ENCODE measurements around the gene NTN1. TPM values are rescaled to one million over a fixed set of nuclear protein-coding genes. Genes with fewer than 3 reads are reported as not detected.
A peak's percentile ranks its signal among the peaks of the same experiment; 100 is the strongest.

Gene NTN1
- total RNA-seq, 2 experiments from 2014 or later = 0.29 to 0.31 TPM

DNA sequence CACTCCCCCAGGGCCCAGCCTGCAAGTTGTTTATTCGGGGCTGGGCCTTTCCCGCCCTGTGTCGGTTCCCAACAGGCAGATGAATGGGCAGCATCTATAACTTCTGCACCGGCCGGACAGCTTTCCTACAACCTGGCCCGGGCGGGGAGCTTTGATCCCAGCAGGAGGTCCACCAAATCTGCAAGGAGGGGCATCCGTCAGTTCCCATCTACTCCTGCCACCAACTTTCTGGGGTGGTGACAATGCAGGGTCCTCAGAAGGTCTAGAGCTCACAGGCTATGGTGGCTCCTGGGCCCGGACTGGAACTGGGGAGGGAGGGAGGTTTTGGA, 211.9 kb downstream of the NTN1 start:
- ChIA-PET POLR2A (no interaction called here), CTCF (no interaction called here)
- Mint-ChIP-seq H3K36me3 (no peaks in the 10 kb centered on the region), H3K4me1 (ENCODE audit: low read depth) (peaks cover 6% of the 10 kb centered on the region), H3K27me3 (peaks cover 1% of the 10 kb centered on the region), H3K27ac (no peak overlapping the region), H3K9me3 (peaks cover 6% of the 10 kb centered on the region), H3K4me3 (no peak overlapping the region)
- intact Hi-C loops (cut with micrococcal nuclease) = no loop called here
- DNase-seq = no peak

DNA sequence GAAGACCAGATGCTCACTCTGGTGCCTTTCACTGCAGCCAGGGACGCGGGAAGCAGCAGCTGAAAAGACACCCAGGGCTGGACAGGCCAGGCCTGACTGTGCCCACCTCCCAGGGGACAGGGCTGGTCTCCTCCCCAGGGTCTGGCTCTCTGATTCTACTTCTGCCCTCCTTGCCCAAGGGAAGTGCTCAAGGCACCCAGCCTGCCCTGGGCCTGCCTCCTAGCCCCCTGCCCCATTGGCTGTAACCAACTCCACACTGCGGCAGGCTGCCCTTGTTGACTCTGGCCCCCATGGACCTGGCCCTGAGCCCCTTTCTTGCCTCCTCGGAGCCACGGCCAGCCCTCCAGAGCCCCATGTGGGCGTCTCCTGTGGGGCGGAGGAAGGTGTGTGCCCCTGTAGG, 212.5 kb downstream of the NTN1 start:
- no peak for DNase-seq
- H3K36me3 Mint-ChIP-seq = peaks cover 1% of the 10 kb centered on the region
- H3K4me3 Mint-ChIP-seq = no peak overlapping the region
- intact Hi-C loops (cut with micrococcal nuclease) = no loop called here
- CTCF ChIA-PET = no interaction called here
- H3K9me3 Mint-ChIP-seq = peaks cover 6% of the 10 kb centered on the region
- H3K27ac Mint-ChIP-seq = no peak overlapping the region
- peaks cover 1% of the 10 kb centered on the region for H3K27me3 Mint-ChIP-seq
- H3K4me1 Mint-ChIP-seq (ENCODE audit: low read depth) = peaks cover 8% of the 10 kb centered on the region
- POLR2A ChIA-PET = no interaction called here

DNA sequence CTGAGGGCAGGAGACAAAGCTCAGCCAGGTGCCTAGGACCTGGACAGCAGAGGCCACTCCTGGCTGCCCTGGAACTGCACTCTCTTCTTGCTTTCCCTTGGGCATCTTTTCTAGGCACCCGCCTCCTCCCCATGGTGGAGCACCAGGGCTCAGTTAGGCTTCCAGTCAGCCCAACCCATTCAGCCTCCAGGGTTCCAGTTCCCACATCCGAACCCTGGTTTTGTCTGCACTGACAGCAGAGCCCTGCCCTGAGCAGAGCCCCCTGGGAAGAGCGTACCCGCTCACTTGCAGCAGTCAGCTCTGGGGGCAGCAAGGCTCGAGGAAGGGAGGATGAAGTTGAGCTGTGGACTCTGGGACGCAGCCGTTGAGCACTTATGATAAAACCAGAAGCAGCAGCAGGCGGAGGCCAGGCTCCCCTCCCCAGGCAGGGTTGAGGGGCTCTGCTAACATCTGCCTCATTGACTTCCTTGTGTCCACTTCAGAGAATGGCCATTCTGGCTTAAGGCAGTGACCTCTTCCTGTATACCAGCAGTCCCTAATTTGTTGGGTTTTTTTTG, 213.2 kb downstream of the NTN1 start:
- ChIA-PET POLR2A (no interaction called here), CTCF (no interaction called here)
- H3K27me3 Mint-ChIP-seq = peaks cover 1% of the 10 kb centered on the region
- H3K9me3 Mint-ChIP-seq = peaks cover 6% of the 10 kb centered on the region
- H3K27ac Mint-ChIP-seq = no peak overlapping the region
- H3K36me3 Mint-ChIP-seq = peaks cover 2% of the 10 kb centered on the region
- peaks cover 15% of the 10 kb centered on the region for H3K4me1 Mint-ChIP-seq (ENCODE audit: low read depth)
- no peak for DNase-seq
- H3K4me3 Mint-ChIP-seq = no peak overlapping the region
- intact Hi-C loops (cut with micrococcal nuclease) = no loop called here

DNA sequence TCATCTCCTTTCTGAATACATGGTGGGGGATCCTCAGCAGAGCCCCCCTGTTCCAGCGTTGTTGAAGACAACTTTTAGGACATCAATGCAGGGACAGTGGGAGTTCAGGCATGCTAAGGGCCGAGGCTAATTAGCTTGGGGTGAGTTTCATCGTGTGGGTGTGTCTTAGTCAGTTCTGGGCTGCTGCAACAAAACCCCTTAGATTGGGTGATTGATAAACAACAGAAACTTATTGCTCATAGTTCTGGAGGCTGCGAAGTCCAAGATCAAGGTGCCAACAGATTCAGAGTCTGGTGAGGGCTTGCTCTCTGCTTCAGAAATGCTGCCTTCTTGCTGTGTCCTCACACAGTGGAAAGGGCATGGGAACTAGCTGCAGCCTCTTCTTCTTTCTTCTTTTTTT, 214.0 kb downstream of the NTN1 start:
- Mint-ChIP-seq H3K9me3 (peaks cover 6% of the 10 kb centered on the region), H3K27ac (no peak overlapping the region), H3K4me3 (no peak overlapping the region), H3K27me3 (peaks cover 1% of the 10 kb centered on the region), H3K36me3 (peaks cover 2% of the 10 kb centered on the region), H3K4me1 (ENCODE audit: low read depth) (peaks cover 18% of the 10 kb centered on the region)
- DNase-seq = no peak
- ChIA-PET POLR2A (interaction anchor here (1.2 kb wide), 1 partner anchor 55 kb away, joined by 3 read pairs; no protein-coding TSS in a partner anchor), CTCF (no interaction called here)
- intact Hi-C loops (cut with micrococcal nuclease) = loop anchor here (5.0 kb wide), 1 partner anchor 268 kb away; the partner anchor contains the start of gene PIK3R5

DNA sequence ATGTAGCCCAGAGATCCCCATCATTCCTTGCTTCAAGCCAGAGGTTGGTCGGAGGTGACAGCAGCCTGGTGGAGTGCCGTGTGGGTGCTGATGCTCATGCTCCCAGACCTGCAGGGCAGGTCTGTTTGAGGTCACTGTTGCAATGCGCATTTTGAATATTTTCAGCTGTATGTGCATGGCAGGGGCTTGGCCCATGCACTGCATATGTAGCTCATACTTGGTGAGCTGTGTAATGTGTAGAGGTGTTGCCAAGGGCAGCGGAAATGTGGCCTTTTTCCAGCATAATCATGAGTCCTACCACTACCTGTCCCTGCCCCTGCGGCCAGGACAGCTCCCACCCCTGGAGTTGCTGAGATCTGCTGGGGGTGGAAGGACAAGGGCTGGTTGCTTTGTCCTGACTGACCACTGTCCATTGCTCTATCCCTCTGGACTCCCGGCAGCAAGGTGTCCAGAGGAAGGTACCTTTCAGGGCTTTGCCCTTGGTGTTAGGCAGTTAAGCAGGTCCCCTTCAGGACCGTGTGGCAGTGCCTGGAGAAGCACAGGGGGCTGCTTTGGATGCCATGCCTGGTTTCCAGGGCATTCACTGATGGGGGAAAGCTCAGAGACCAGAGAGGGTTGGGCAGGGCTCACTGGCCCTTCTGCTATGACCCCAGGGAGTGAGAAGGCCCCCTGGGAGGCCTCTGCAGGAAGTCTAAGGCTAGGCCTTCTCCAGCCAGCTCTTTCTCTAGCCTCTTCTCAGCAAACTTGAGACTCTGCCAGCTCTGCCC, 215.2 kb downstream of the NTN1 start:
- Mint-ChIP-seq H3K4me1 (ENCODE audit: low read depth) (peaks cover 20% of the 10 kb centered on the region), H3K27ac (no peak overlapping the region), H3K9me3 (peaks cover 6% of the 10 kb centered on the region), H3K4me3 (no peak overlapping the region), H3K27me3 (peaks cover 1% of the 10 kb centered on the region), H3K36me3 (peaks cover 2% of the 10 kb centered on the region)
- intact Hi-C loops (cut with micrococcal nuclease) = loop anchor here (5.0 kb wide), 1 partner anchor 269 kb away; the partner anchor contains the start of gene PIK3R5
- ChIA-PET POLR2A (no interaction called here), CTCF (no interaction called here)
- DNase-seq = no peak

DNA sequence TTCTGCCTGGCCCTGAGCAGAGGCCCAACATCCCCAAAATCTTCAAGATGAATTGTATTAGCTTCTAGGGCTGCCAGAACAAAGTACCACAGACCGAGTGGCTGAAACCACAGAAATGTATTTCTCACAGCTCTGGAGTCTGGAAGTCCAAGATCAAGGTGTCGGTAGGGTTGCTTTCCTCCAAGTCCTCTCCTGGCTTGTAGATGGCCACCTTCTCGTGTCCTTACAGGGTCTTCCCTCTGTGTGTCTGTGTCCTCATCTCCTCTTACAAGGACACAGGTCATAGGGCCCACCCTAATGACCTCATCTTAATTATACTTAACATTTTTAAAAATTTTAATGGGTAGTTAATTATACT, 215.7 kb downstream of the NTN1 start:
- peaks cover 1% of the 10 kb centered on the region for H3K27me3 Mint-ChIP-seq
- CTCF ChIA-PET = no interaction called here
- peaks cover 2% of the 10 kb centered on the region for H3K36me3 Mint-ChIP-seq
- H3K9me3 Mint-ChIP-seq = peaks cover 6% of the 10 kb centered on the region
- DNase-seq = no peak
- H3K27ac Mint-ChIP-seq = no peak overlapping the region
- POLR2A ChIA-PET = no interaction called here
- H3K4me3 Mint-ChIP-seq = no peak overlapping the region
- intact Hi-C loops (cut with micrococcal nuclease) = loop anchor here (5.0 kb wide), 1 partner anchor 270 kb away; the partner anchor contains the start of gene PIK3R5
- peaks cover 20% of the 10 kb centered on the region for H3K4me1 Mint-ChIP-seq (ENCODE audit: low read depth)

DNA sequence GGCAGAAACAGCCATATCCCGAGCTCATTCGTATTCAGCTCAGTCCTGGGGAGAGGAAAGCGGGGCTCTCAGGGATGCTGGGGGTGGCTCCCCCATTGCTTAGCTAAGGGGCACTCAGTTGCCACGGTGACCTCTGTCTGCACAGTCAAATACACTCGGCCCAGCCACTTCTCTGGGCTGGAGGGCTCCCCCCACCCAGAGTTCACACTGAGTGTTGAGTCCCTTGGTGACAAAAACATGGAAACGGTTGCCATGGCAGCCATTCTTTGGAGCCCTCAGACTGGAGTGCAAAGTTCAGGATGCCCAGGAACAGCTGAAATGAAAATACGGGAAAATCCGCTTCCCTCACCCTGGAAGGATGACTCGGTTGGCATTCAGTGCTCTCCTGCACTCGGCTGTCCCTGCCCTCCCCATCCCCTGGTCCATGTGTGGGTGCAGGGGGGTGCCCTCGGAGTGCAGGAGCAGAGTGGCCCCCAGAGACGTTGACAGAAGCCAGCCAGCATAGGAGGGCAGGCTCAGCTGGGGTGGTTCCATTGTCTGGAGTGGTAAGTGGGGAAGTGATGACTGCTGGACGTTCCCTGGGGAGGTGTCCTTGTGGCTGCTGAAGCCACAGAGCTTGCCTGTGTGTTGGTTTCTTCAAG, 216.5 kb downstream of the NTN1 start:
- Mint-ChIP-seq H3K4me3 (no peak overlapping the region), H3K9me3 (peaks cover 6% of the 10 kb centered on the region), H3K27me3 (peaks cover 1% of the 10 kb centered on the region), H3K36me3 (peaks cover 2% of the 10 kb centered on the region), H3K4me1 (ENCODE audit: low read depth) (peaks cover 20% of the 10 kb centered on the region), H3K27ac (no peak overlapping the region)
- ChIA-PET CTCF (no interaction called here), POLR2A (no interaction called here)
- intact Hi-C loops (cut with micrococcal nuclease) = loop anchor here (5.0 kb wide), 1 partner anchor 270 kb away; the partner anchor contains the start of gene PIK3R5
- no peak for DNase-seq

DNA sequence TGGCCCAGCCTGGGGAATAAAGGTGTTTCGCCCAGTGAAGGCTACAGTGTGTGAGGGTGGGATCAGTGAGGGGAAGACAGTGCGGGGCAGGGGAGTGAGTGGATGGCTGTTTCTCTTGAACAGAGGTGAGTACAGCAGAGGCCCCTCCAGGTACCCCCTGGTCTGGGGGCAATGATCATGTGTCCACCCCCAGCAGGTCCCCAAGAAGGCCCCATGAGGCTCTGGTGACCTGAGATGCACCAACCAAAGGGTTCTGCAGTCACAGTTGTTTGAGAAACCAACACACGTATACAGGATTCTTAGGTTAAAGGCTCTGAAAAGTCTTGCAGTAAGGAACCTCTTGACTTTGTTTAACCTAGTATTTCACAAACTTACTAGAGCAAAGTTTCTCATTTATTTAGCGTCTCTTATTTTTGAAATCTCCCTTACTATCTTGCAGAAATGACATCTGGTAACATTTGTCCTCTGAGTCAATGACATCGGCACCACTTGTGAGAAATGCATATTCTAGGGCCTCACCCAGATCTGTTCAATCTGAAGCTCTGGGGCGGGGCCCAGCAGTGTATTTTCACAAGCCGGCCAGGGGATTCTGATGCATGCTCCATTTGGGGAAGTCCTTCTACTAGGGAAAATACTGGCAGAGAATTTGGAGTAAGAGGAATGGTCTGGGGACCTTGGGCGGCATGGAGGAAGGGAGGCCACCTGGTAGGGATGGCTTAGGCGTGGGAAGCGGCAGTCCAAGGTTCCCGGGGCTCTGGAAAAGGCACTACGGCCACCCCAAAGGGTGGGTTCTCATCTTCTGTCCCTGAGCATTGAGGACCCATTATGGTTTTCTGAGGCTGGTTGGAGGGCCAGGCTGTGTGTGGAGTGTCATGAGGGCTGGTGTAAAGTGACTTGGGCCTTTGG, 217.3 kb downstream of the NTN1 start:
- no peak overlapping the region for H3K27ac Mint-ChIP-seq
- H3K27me3 Mint-ChIP-seq = peaks cover 1% of the 10 kb centered on the region
- intact Hi-C loops (cut with micrococcal nuclease) = loop anchor here (5.0 kb wide), 1 partner anchor 271 kb away; the partner anchor contains the start of gene PIK3R5
- peak overlapping the region; percentile 74 for H3K4me3 Mint-ChIP-seq
- no peak for DNase-seq
- peaks cover 20% of the 10 kb centered on the region for H3K4me1 Mint-ChIP-seq (ENCODE audit: low read depth)
- ChIA-PET CTCF (no interaction called here), POLR2A (interaction anchor here (1.4 to 1.9 kb wide), 2 partner anchors 14 to 51 kb away, joined by 3 to 7 read pairs; no protein-coding TSS in a partner anchor)
- peaks cover 6% of the 10 kb centered on the region for H3K9me3 Mint-ChIP-seq
- peaks cover 2% of the 10 kb centered on the region for H3K36me3 Mint-ChIP-seq

DNA sequence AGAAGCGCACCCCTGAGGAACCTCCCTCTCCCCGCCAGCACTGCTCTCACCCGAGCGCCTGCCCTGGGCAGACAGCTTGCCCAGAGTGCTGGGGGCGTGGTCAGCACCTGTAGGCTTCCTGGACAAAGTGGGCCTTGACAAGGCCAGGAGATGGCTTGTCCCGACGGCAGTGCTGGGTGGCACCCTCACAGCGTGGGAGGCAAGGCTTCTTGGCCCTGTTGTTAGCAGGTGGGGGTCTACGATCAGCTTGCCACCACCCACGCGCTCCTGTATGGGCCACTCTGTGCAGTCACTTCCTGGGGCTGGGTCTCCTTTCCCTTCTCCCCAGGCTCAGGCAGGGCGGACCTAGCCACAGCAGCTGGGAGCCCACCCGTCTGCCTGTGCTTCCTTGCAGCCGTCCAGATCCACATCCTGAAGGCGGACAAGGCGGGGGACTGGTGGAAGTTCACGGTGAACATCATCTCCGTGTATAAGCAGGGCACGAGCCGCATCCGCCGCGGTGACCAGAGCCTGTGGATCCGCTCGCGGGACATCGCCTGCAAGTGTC, 218.0 kb downstream of the NTN1 start:
- Mint-ChIP-seq H3K36me3 (peaks cover 2% of the 10 kb centered on the region), H3K9me3 (peaks cover 6% of the 10 kb centered on the region), H3K27me3 (peaks cover 1% of the 10 kb centered on the region), H3K27ac (no peak overlapping the region), H3K4me1 (ENCODE audit: low read depth) (peaks cover 20% of the 10 kb centered on the region), H3K4me3 (peak overlapping the region; percentile 74)
- intact Hi-C loops (cut with micrococcal nuclease) = loop anchor here (5.0 kb wide), 1 partner anchor 272 kb away; the partner anchor contains the start of gene PIK3R5
- CTCF ChIA-PET = interaction anchor here (1.0 kb wide), 1 partner anchor 13 kb away, joined by 3 read pairs; no protein-coding TSS in a partner anchor
- POLR2A ChIA-PET = interaction anchor here (1.4 to 1.9 kb wide), 2 partner anchors 13 to 50 kb away, joined by 3 to 7 read pairs; no protein-coding TSS in a partner anchor
- DNase-seq = peak; percentile 39

DNA sequence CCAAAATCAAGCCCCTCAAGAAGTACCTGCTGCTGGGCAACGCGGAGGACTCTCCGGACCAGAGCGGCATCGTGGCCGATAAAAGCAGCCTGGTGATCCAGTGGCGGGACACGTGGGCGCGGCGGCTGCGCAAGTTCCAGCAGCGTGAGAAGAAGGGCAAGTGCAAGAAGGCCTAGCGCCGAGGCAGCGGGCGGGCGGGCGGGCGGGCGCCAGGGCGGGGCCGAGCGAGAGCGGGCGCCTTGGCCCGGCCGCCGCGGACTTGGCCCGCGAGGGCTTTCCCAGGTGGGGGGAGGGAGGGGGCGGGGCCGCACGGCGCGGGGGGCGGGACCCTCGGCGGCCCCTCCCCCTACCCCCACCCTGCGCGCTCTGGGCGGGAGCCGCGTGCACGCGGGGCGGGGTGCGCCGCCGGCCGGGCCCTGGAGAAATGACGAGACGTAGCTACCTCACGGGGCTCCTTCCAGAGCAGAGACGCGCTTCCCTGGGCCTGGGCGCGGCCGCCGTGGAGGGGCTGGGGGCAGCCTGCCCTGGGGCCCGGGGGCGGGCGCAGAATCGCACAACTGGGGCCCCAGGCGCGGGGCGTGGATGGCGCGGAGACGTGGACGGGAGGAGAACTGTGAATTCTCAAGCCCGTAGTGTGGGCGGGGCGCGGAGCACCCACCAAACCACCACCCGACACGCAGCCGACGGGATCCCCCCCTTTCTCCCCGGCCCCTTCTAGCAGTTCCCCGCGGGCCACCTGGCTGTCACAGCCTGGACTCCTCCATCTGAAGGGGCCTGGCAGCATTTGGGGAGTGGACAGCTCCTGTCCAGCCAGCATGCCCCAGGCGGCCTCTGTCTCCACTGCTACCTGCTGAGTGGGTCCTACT, 218.7 kb downstream of the NTN1 start:
- Mint-ChIP-seq H3K4me3 (peak overlapping the region; percentile 74), H3K36me3 (peaks cover 2% of the 10 kb centered on the region), H3K4me1 (ENCODE audit: low read depth) (peaks cover 20% of the 10 kb centered on the region), H3K9me3 (peaks cover 6% of the 10 kb centered on the region), H3K27me3 (peaks cover 1% of the 10 kb centered on the region), H3K27ac (no peak overlapping the region)
- peak; percentile 74 for DNase-seq
- POLR2A ChIA-PET = interaction anchor here (1.4 to 1.9 kb wide), 2 partner anchors 12 to 50 kb away, joined by 3 to 7 read pairs; no protein-coding TSS in a partner anchor
- CTCF ChIA-PET = interaction anchor here (1.0 to 1.4 kb wide), 2 partner anchors 12 to 52 kb away, joined by 3 to 5 read pairs; no protein-coding TSS in a partner anchor
- intact Hi-C loops (cut with micrococcal nuclease) = loop anchor here (5.0 kb wide), 1 partner anchor 273 kb away; the partner anchor contains the start of gene PIK3R5

Measured in activated CD4-positive, alpha-beta memory T cell treated with anti-CD3 and anti-CD28 coated beads for 36 hours (primary cell).